Measurements from ENCODE around the gene CLCNKA.
"Not testable (repeated sequence)": the region's sequence is repeated elsewhere in the genome, so short reads cannot be mapped to it uniquely, and the experiment has no call there.

- TF ChIP-seq, protein P1, sequence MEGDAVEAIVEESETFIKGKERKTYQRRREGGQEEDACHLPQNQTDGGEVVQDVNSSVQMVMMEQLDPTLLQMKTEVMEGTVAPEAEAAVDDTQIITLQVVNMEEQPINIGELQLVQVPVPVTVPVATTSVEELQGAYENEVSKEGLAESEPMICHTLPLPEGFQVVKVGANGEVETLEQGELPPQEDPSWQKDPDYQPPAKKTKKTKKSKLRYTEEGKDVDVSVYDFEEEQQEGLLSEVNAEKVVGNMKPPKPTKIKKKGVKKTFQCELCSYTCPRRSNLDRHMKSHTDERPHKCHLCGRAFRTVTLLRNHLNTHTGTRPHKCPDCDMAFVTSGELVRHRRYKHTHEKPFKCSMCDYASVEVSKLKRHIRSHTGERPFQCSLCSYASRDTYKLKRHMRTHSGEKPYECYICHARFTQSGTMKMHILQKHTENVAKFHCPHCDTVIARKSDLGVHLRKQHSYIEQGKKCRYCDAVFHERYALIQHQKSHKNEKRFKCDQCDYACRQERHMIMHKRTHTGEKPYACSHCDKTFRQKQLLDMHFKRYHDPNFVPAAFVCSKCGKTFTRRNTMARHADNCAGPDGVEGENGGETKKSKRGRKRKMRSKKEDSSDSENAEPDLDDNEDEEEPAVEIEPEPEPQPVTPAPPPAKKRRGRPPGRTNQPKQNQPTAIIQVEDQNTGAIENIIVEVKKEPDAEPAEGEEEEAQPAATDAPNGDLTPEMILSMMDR (IDR thresholded peaks at IDR 0.05) = not testable (repeated sequence)
- not testable (repeated sequence) for TF ChIP-seq POLR2A (IDR thresholded peaks at IDR 0.05)
Measured at GRCh38 chr1:16062687-16063075, 40.8 kb downstream of the CLCNKA start.

All from adrenal gland (tissue), 5 donors.